ENCODE data around the gene ROBO1.

DNA sequence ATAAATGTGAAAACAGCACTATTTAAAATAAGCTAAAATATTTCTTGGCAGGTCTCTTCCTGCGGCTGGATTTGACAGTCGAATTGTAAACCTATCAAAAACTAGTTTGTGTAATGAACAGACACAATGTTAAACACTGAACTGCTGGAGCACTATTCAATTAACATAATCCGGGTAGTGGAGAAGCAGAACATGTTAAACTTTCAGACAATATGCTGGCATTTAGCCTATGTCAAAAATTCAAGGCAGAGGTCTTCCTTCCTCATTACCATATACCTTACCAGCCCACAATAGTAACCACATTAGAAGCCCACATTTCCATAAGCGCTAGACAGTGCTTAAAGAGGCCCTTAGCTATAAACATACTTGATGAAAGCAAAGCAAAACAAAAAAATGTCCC is 1042.9 kb downstream of the ROBO1 start:
- TF ChIP-seq EZH2phosphoT487 (IDR thresholded peaks at IDR 0.05; ENCODE audit: insufficient read depth, low read depth) (no peak), EZH2 (IDR thresholded peaks at IDR 0.05; ENCODE audit: insufficient read depth, poor library complexity, severe bottlenecking) (no peak)
